Mucosa of stomach (tissue), 1 donor: ENCODE data around the gene ARHGDIG.
"Not testable (repeated sequence)": the region's sequence is repeated elsewhere in the genome, so short reads cannot be mapped to it uniquely, and the experiment has no call there.

Experiments
- H3K27me3 ChIP-seq: one replicate; pipeline ENCODE4 v1.7.0; 2013; ENCODE audit warnings: mild to moderate bottlenecking, low read length; ENCODE audit not compliant: control insufficient read depth, insufficient read depth
- H3K36me3 ChIP-seq: one replicate; pipeline ENCODE4 v1.7.0; 2013; ENCODE audit warnings: low read length; ENCODE audit not compliant: control insufficient read depth, insufficient read depth
- H3K4me1 ChIP-seq: one replicate; pipeline ENCODE4 v1.7.0; 2013; ENCODE audit warnings: mild to moderate bottlenecking, low read length; ENCODE audit not compliant: control insufficient read depth, insufficient read depth
- H3K4me3 ChIP-seq: one replicate; pipeline ENCODE4 v1.7.0; 2013; ENCODE audit warnings: low read length
- H3K9ac ChIP-seq: one replicate; pipeline ENCODE4 v1.7.0; 2013; ENCODE audit warnings: mild to moderate bottlenecking, low read length, moderate library complexity
- H3K9me3 ChIP-seq: one replicate; pipeline ENCODE4 v1.7.0; 2013; ENCODE audit warnings: mild to moderate bottlenecking, low read length, moderate library complexity; ENCODE audit not compliant: control insufficient read depth
- donor health status: Pancreatic carcinoma.

ARHGDIG gene

DNA sequence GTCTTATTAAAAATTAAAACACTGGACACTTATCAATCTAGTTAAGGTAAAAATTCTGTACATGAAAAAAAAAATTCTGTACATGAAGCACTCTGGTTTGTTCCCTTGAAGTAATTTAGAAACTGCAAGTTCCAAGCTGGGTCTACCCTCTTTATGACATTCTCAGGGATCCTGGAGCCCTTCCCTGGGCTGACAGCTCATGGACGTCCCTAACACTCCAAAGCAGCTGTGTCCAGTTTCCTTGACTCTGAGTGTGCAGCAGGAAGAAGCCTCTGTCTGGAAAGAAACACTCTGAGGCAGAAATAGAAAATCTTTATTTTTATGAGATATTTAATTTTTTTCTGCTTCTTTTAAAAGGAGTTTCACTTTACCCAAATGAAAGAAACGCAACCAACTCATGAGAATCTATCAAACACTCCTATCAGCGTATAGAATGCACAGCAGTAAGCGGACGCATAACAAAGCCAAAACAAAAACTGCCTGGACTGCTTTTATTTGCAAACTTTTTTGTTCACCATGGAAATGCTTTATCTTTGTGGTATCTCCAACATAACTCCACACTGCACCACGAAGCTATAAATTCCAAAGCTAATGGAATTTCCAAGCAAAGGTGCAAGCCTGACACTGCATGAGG, 50.9 kb downstream of the ARHGDIG start:
- not testable (repeated sequence) for H3K36me3 ChIP-seq, H3K9me3 ChIP-seq, H3K4me3 ChIP-seq, H3K9ac ChIP-seq, H3K27me3 ChIP-seq
- H3K4me1 ChIP-seq = peaks cover 25% of the 10 kb centered on the region
